ENCODE results near the gene TMEM170B. TPM values are rescaled to one million over a fixed set of nuclear protein-coding genes. Genes with fewer than 3 reads are reported as not detected.

The TMEM170B gene
- total and polyA plus RNA-seq, 9 donors: 2.1 to 5.9 (median 5.3) TPM

DNA sequence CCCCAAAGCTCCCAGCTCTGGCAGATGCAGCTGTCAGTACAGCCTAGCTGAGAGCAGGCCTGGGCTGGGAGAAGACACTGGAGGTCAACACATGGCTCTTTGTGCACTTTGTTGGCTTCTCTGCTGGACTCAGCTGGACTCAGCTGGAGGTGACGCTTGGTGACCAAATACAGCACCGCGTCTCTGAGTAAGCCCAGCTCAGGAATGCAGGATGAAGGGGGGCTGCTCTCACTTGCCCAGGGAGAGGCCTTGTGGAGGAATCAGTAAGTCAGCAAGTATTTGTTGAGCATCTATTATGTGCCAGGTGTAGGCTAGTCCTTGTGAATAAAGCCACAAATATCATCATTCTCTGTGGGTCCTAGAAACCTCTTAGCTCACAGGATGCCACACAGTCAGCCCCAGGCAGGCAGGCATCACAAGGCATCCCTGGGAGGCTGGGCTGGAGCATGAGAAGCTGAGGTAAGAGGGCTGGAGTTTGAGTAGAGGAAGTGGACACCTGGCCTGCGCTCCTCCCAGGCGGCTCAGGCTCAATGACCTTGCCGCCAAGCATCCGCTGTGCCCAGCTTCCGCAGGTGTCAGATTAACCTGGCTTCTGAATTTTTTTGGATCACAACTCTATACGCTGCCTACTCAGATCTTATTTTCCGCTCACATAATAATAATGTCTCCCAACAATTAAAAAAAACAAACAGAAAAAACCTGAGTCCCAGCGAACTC, 95.4 kb downstream of the TMEM170B start:
- no peaks in the 10 kb centered on the region for H3K36me3 ChIP-seq
- H3K27ac ChIP-seq: no peak overlapping the region
- no peaks in the 10 kb centered on the region for H3K27me3 ChIP-seq
- H3K9me3 ChIP-seq: no peaks in the 10 kb centered on the region
- no peak overlapping the region for H3K4me3 ChIP-seq
- TF ChIP-seq EP300 (IDR thresholded peaks at IDR 0.05) (no peak), POLR2A (IDR thresholded peaks at IDR 0.05) (no peak)
- TF ChIP-seq, protein P1, sequence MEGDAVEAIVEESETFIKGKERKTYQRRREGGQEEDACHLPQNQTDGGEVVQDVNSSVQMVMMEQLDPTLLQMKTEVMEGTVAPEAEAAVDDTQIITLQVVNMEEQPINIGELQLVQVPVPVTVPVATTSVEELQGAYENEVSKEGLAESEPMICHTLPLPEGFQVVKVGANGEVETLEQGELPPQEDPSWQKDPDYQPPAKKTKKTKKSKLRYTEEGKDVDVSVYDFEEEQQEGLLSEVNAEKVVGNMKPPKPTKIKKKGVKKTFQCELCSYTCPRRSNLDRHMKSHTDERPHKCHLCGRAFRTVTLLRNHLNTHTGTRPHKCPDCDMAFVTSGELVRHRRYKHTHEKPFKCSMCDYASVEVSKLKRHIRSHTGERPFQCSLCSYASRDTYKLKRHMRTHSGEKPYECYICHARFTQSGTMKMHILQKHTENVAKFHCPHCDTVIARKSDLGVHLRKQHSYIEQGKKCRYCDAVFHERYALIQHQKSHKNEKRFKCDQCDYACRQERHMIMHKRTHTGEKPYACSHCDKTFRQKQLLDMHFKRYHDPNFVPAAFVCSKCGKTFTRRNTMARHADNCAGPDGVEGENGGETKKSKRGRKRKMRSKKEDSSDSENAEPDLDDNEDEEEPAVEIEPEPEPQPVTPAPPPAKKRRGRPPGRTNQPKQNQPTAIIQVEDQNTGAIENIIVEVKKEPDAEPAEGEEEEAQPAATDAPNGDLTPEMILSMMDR (IDR thresholded peaks at IDR 0.05): no peak
- H3K4me1 ChIP-seq (ENCODE audit: insufficient read depth): no peaks in the 10 kb centered on the region
- WGBS, 3 donors: 81 to 96% (median 90%) methylated on average over 11 of the region's 11 CpGs
- intact Hi-C loops (cut with DNase I): no loop called here
- DNase-seq: no peak

Small RNA genes lying within 50 kb of the gene (small RNA-seq; reads per million reads assigned to genes)
- not detected for gene RNU1-64P

Other genes starting within 250 kb of the TMEM170B start
- under 1 TPM in 2 of 7 donors, not detected in 5; 0.31 to 0.80 TPM for gene ADTRP, start 241.1 kb downstream of the TMEM170B start, total RNA-seq
- gene ADTRP, start 241.1 kb downstream of the TMEM170B start, polyA plus RNA-seq: under 1 TPM; 0.12 to 0.37 TPM